ENCODE measurements around the gene CACNA2D4. TPM values are rescaled to one million over a fixed set of nuclear protein-coding genes. Genes with fewer than 3 reads are reported as not detected.

Gene CACNA2D4
- total RNA-seq, 1 experiment from 2014 or later = 1.7 TPM

- ChIA-PET POLR2A (no interaction called here), RAD21 (ENCODE audit: low non-redundant PET in 1 of 2, low total read pairs in 2 of 2, uncharacterized antibody in 2 of 2, unreplicated experiment in 2 of 2) (no interaction called here), CTCF (no interaction called here)
- Histone ChIP-seq H3K4me1 (ENCODE audit: control insufficient read depth in 1 of 2, insufficient read depth in 2 of 2, low read length in 2 of 2) (peaks cover 2 to 7% of the 10 kb centered on the region in 2 experiments; a peak in 2 of 4 replicates), H3K27ac (ENCODE audit: low read depth, low read length) (no peak overlapping the region), H3K79me2 (ENCODE audit: insufficient read depth, low read length) (no peaks in the 10 kb centered on the region), H3K9me3 (ENCODE audit: control insufficient read depth in 1 of 2, insufficient read depth in 1 of 2, low read depth in 1 of 2, low read length in 2 of 2) (no peaks in the 10 kb centered on the region), H3K4me2 (ENCODE audit: low read length) (no peak overlapping the region), H2AFZ (ENCODE audit: low read depth, low read length, poor library complexity, severe bottlenecking) (no peak overlapping the region), H3K27me3 (ENCODE audit: insufficient read depth, low read length) (no peaks in the 10 kb centered on the region), H4K20me1 (ENCODE audit: insufficient read depth) (no peaks in the 10 kb centered on the region), H3K9me2 (ENCODE audit: insufficient read depth) (no peaks in the 10 kb centered on the region), H3K4me3 (replicated peaks in 1 of 2; ENCODE audit: low read depth in 1 of 2, low read length in 2 of 2) (no peak overlapping the region), H3K36me3 (ENCODE audit: control insufficient read depth in 1 of 2, insufficient read depth in 2 of 2, low read length in 2 of 2) (no peaks in the 10 kb centered on the region), H3K9ac (ENCODE audit: low read length) (no peak overlapping the region)
- no peak for TF ChIP-seq REST (IDR thresholded peaks at IDR 0.05; ENCODE audit: low read depth)
- TF ChIP-seq POLR2AphosphoS5 (IDR thresholded peaks at IDR 0.05; ENCODE audit: low read depth, low read length) = no peak
- TF ChIP-seq EZH2 (IDR thresholded peaks at IDR 0.05) = no peak
- no peak for TF ChIP-seq CEBPB (IDR thresholded peaks at IDR 0.05; ENCODE audit: low read depth)
- TF ChIP-seq SP1 (IDR thresholded peaks at IDR 0.05; ENCODE audit: low read depth) = no peak
- no peak for TF ChIP-seq ATF3 (IDR thresholded peaks at IDR 0.05)
- no peak for TF ChIP-seq SRF (IDR thresholded peaks at IDR 0.05; ENCODE audit: low read depth)
- no peak for TF ChIP-seq EGR1 (IDR thresholded peaks at IDR 0.05; ENCODE audit: low read depth)
- TF ChIP-seq YY1 (IDR thresholded peaks at IDR 0.05; ENCODE audit: extremely low read depth, insufficient replicate concordance, low read depth, low read length) = no peak
- TF ChIP-seq MAX (IDR thresholded peaks at IDR 0.05) = no peak
- no peak for TF ChIP-seq TCF7L2 (IDR thresholded peaks at IDR 0.05; ENCODE audit: borderline replicate concordance, extremely low read depth, insufficient read depth, insufficient read length)
- no peak for TF ChIP-seq ZBTB33 (IDR thresholded peaks at IDR 0.05; ENCODE audit: extremely low read depth, insufficient replicate concordance, low read length)
- no peak for TF ChIP-seq SIN3A (IDR thresholded peaks at IDR 0.05; ENCODE audit: low read depth)
- TF ChIP-seq CBX3 (IDR thresholded peaks at IDR 0.05; ENCODE audit: low read depth) = no peak
- TF ChIP-seq FOSL1 (IDR thresholded peaks at IDR 0.05; ENCODE audit: low read depth) = no peak
- no peak for TF ChIP-seq JUND (IDR thresholded peaks at IDR 0.05)
- no peak for TF ChIP-seq ZNF274 (IDR thresholded peaks at IDR 0.05; ENCODE audit: low read depth, low read length)
- no TSS peak for BruUV-seq (replicated peaks)
- intact Hi-C loops (cut with micrococcal nuclease) = no loop called here
- DNase-seq (ENCODE audit: low read depth, low spot score) (no peak), ATAC-seq (no peak)
Observed at GRCh38 chr12:1809591-1810190, 108.8 kb downstream of the CACNA2D4 start.
